T-helper 1 cell treated with Interleukin-12 subunit alpha and Interleukin-12 subunit beta and Interleukin-4 antibody, amounts not matched to agents 30 ng/mL and 1 ng/mL, for 36 hours (primary cell): ENCODE measurements around the gene ICA1. TPM values are rescaled to one million over a fixed set of nuclear protein-coding genes. Genes with fewer than 3 reads are reported as not detected.

Source experiments
- intact Hi-C: fragments of 100-400 bp; cut with micrococcal nuclease; formaldehyde crosslinking; loops from one replicate; pipeline ENCODE4 v1.15.1; 2024
- total RNA-seq: library from RNA; stranded (reverse); gene quantifications from 2 replicates; pipeline ENCODE4 v1.2.3, GENCODE V29; 2022

Gene ICA1
- total RNA-seq, 1 donor from 2014 or later = 2.0 TPM

- intact Hi-C loops = no loop called here
Measured at GRCh38 chr7:8136051-8136730, 125.8 kb downstream of the ICA1 start.

GRCh38 chr7:8135417-8135816 is 126.5 kb downstream of the ICA1 start:
- intact Hi-C loops = loop anchor here (2.0 kb wide), 1 partner anchor 569 kb away; the partner anchor contains the start of gene MIOS

- intact Hi-C loops = loop anchor here (1.0 to 5.0 kb wide), 7 partner anchors 8 to 567 kb away; partner anchors contain the start of genes GLCCI1, MIOS and UMAD1
Measured at GRCh38 chr7:8134089-8134733, 127.8 kb downstream of the ICA1 start.

- intact Hi-C loops = loop anchor here (5.0 kb wide), 1 partner anchor 451 kb away; no protein-coding TSS in a partner anchor
Measured at GRCh38 chr7:8133188-8133848, 128.6 kb downstream of the ICA1 start.

- intact Hi-C loops = loop anchor here (1.0 to 5.0 kb wide), 3 partner anchors 15 to 450 kb away; no protein-coding TSS in a partner anchor
Measured at GRCh38 chr7:8131694-8132605, 130.0 kb downstream of the ICA1 start.

- intact Hi-C loops = loop anchor here (5.0 kb wide), 1 partner anchor 448 kb away; no protein-coding TSS in a partner anchor
Measured at GRCh38 chr7:8130663-8131062, 131.3 kb downstream of the ICA1 start.

- intact Hi-C loops = loop anchor here (5.0 kb wide), 5 partner anchors 142 to 972 kb away; partner anchors contain the start of gene C1GALT1
Measured at GRCh38 chr7:8129318-8129659, 132.7 kb downstream of the ICA1 start.

GRCh38 chr7:8128449-8129317 is 133.3 kb downstream of the ICA1 start:
- intact Hi-C loops = loop anchor here (5.0 kb wide), 5 partner anchors 141 to 971 kb away; partner anchors contain the start of gene C1GALT1

- intact Hi-C loops = loop anchor here (1.0 to 5.0 kb wide), 13 partner anchors 8 to 969 kb away; partner anchors contain the start of genes C1GALT1, RPA3 and UMAD1
Measured at GRCh38 chr7:8126601-8127167, 135.3 kb downstream of the ICA1 start.

GRCh38 chr7:8125680-8126444 is 136.1 kb downstream of the ICA1 start:
- intact Hi-C loops = loop anchor here (1.0 to 5.0 kb wide), 13 partner anchors 8 to 969 kb away; partner anchors contain the start of genes C1GALT1, RPA3 and UMAD1

- intact Hi-C loops = no loop called here
Measured at GRCh38 chr7:8121243-8121642, 140.7 kb downstream of the ICA1 start.

GRCh38 chr7:8120390-8121058 is 141.4 kb downstream of the ICA1 start:
- intact Hi-C loops = no loop called here

- intact Hi-C loops = no loop called here
Measured at GRCh38 chr7:8119262-8119661, 142.7 kb downstream of the ICA1 start.

GRCh38 chr7:8117195-8117594 is 144.8 kb downstream of the ICA1 start:
- intact Hi-C loops = loop anchor here (1.0 kb wide), 1 partner anchor 15 kb away; no protein-coding TSS in a partner anchor

- intact Hi-C loops = loop anchor here (1.0 kb wide), 1 partner anchor 75 kb away; no protein-coding TSS in a partner anchor
Measured at GRCh38 chr7:8115547-8116402, 146.2 kb downstream of the ICA1 start.

GRCh38 chr7:8114175-8114574 is 147.8 kb downstream of the ICA1 start:
- intact Hi-C loops = loop anchor here (1.0 kb wide), 1 partner anchor 12 kb away; no protein-coding TSS in a partner anchor

GRCh38 chr7:8113184-8113583 is 148.8 kb downstream of the ICA1 start:
- intact Hi-C loops = no loop called here
